ENCODE measurements around the gene LRRC46. TPM values are rescaled to one million over a fixed set of nuclear protein-coding genes. Genes with fewer than 3 reads are reported as not detected.
A peak's percentile ranks its signal among the peaks of the same experiment; 100 is the strongest.

Gene LRRC46
- total RNA-seq, 1 donor from 2014 or later = 1.7 TPM

DNA sequence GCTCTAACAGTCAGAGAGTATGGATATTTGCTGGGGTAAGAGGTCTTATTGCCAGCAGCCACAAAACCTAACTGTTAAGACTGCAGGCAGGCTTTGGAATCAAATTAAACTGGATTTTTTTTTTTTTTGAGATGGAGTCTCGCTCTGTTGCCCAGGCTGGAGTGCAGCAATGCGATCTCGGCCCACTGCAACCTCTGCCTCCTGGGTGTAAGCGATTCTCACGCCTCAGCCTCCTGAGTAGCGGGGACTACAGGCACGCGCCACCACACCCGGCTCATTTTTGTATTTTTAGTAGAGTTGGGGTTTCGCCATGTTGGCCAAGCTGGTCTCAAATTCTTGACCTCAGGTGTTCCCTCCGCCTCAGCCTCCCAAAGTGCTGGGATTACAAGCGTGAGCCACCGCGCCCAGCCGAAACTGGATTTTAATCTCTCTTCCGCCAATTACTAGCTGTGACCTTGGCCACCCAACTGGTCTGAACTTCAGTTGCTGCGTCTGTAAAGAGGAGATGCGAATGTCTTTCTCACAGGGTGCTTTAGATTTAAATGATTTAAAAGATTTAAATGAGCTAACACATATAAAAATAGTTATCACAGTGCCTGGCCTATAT lies 971 bp upstream of the LRRC46 start:
- H3K36me3 Mint-ChIP-seq (ENCODE audit: insufficient read depth) = peaks cover 6% of the 10 kb centered on the region
- DNase-seq (ENCODE audit: low spot score, unreplicated experiment) = no peak
- no peaks in the 10 kb centered on the region for H3K9me3 Mint-ChIP-seq (ENCODE audit: low read depth)
- TF ChIP-seq, protein P1, sequence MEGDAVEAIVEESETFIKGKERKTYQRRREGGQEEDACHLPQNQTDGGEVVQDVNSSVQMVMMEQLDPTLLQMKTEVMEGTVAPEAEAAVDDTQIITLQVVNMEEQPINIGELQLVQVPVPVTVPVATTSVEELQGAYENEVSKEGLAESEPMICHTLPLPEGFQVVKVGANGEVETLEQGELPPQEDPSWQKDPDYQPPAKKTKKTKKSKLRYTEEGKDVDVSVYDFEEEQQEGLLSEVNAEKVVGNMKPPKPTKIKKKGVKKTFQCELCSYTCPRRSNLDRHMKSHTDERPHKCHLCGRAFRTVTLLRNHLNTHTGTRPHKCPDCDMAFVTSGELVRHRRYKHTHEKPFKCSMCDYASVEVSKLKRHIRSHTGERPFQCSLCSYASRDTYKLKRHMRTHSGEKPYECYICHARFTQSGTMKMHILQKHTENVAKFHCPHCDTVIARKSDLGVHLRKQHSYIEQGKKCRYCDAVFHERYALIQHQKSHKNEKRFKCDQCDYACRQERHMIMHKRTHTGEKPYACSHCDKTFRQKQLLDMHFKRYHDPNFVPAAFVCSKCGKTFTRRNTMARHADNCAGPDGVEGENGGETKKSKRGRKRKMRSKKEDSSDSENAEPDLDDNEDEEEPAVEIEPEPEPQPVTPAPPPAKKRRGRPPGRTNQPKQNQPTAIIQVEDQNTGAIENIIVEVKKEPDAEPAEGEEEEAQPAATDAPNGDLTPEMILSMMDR (IDR thresholded peaks at IDR 0.05; ENCODE audit: unreplicated experiment) = no peak
- H3K4me1 Mint-ChIP-seq (ENCODE audit: low read depth) = peaks cover 17% of the 10 kb centered on the region
- peak overlapping the region; percentile 88 for H3K4me3 Mint-ChIP-seq (ENCODE audit: low read depth)
- no peaks in the 10 kb centered on the region for H3K27me3 Mint-ChIP-seq
- H3K27ac Mint-ChIP-seq = peak overlapping the region; percentile 85

DNA sequence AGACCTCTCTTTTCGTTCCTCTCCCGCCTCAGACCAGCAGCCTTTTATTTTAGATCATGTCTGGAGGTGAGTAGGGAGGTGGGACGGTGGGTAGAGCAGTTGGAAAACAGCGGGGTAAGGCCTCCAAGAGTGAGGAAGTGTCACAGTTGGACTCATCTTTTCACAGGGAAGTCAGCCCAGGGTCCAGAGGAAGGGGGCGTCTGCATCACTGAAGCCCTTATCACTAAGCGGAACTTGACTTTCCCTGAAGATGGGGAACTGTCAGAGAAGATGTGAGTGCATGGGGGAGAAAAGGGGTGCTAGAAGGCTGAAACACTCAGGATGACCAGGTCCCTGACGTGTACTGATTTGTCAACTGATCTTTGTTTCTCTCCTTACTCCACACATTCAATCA lies 461 bp downstream of the LRRC46 start:
- peak overlapping the region; percentile 88 for H3K4me3 Mint-ChIP-seq (ENCODE audit: low read depth)
- H3K36me3 Mint-ChIP-seq (ENCODE audit: insufficient read depth) = peaks cover 1% of the 10 kb centered on the region
- no peak for DNase-seq (ENCODE audit: low spot score, unreplicated experiment)
- TF ChIP-seq, protein P1 (IDR thresholded peaks at IDR 0.05; ENCODE audit: unreplicated experiment) = no peak
- no peaks in the 10 kb centered on the region for H3K27me3 Mint-ChIP-seq
- H3K9me3 Mint-ChIP-seq (ENCODE audit: low read depth) = no peaks in the 10 kb centered on the region
- H3K4me1 Mint-ChIP-seq (ENCODE audit: low read depth) = peaks cover 17% of the 10 kb centered on the region
- H3K27ac Mint-ChIP-seq = peak overlapping the region; percentile 75

DNA sequence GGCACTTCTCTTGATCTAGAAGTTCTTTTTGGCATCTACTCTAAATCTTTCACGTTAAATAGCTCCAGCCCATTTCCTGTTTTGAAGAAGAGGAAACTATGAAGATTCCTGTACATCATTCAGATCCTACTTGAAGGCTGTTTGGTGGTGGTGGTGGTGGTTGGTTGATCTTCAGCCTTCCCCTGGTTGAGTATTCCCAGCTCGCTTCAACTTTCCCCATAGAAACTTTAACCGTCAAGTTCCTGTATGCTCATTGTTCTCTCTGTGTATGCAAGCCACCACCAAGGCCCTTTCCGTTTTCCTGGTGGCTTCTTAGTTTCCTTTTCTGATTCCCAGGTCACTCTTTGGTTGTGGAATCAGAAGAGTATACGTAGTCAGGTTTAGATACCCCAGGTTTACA lies 3.3 kb downstream of the LRRC46 start:
- Mint-ChIP-seq H3K27ac (no peak overlapping the region), H3K36me3 (ENCODE audit: insufficient read depth) (peaks cover 3% of the 10 kb centered on the region), H3K4me3 (ENCODE audit: low read depth) (no peak overlapping the region), H3K4me1 (ENCODE audit: low read depth) (peaks cover 18% of the 10 kb centered on the region), H3K9me3 (ENCODE audit: low read depth) (no peaks in the 10 kb centered on the region), H3K27me3 (no peaks in the 10 kb centered on the region)
- TF ChIP-seq, protein P1 (IDR thresholded peaks at IDR 0.05; ENCODE audit: unreplicated experiment) = no peak
- no peak for DNase-seq (ENCODE audit: low spot score, unreplicated experiment)

DNA sequence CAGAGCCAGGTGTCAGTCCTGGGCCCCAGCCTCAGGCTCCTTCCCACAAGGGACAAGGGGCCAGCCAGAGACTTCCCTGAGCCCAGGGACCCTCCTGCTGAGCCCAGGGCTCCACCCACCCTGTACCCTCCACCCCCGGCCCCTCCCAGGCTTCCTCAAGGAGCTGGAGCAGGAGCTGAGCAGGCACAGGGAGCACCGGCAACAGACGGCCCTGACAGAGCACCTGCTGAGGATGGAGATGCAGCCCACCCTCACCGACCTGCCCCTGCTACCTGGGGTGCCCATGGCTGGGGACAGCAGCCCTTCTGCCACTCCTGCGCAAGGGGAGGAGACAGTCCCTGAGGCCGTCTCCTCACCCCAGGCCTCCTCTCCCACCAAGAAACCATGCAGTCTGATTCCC lies 5.1 kb downstream of the LRRC46 start:
- TF ChIP-seq, protein P1 (IDR thresholded peaks at IDR 0.05; ENCODE audit: unreplicated experiment) = no peak
- Mint-ChIP-seq H3K4me1 (ENCODE audit: low read depth) (peaks cover 21% of the 10 kb centered on the region), H3K36me3 (ENCODE audit: insufficient read depth) (peaks cover 3% of the 10 kb centered on the region), H3K27me3 (no peaks in the 10 kb centered on the region), H3K27ac (no peak overlapping the region), H3K4me3 (ENCODE audit: low read depth) (no peak overlapping the region), H3K9me3 (ENCODE audit: low read depth) (no peaks in the 10 kb centered on the region)
- no peak for DNase-seq (ENCODE audit: low spot score, unreplicated experiment)

DNA sequence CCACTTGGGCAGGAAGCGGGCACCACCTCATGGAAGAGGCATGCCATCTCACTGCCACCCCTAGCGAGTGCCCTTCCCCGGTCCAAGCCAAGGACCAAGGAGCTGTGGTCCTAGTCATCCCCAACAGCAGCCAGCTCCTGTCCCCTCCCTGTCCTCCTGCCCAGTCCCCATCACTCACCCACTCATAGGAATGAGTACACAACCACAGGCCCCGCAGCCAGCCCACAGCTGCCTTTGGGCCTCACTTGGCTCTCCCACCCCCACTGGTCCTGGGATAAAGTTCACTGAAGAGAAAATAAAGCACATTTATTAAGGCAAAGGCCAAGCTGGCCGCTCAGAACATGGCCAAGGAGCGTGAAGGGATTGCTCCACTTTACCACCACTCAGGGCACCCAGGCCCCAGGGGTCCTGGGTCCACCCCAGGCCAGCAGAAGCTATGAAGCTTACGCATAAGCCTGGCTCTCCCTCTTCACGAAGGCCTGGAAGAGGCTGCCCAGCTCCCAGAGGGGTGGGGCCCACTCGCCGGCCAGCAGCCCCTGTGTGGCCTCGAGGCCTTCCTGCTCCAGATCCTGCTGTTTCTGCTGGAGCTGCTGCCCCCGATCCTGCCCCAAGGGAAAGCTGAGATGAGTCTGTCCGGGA lies 6.0 kb downstream of the LRRC46 start:
- TF ChIP-seq, protein P1 (IDR thresholded peaks at IDR 0.05; ENCODE audit: unreplicated experiment) = no peak
- Mint-ChIP-seq H3K9me3 (ENCODE audit: low read depth) (no peaks in the 10 kb centered on the region), H3K27ac (no peak overlapping the region), H3K36me3 (ENCODE audit: insufficient read depth) (peaks cover 3% of the 10 kb centered on the region), H3K27me3 (no peaks in the 10 kb centered on the region), H3K4me3 (ENCODE audit: low read depth) (no peak overlapping the region), H3K4me1 (ENCODE audit: low read depth) (peaks cover 15% of the 10 kb centered on the region)
- DNase-seq (ENCODE audit: low spot score, unreplicated experiment) = no peak

Measured in progenitor cell of endocrine pancreas (in vitro differentiated cells).